ENCODE data around the gene ZNF786.
A peak's percentile ranks its signal among the peaks of the same experiment; 100 is the strongest.

Gene ZNF786

DNA sequence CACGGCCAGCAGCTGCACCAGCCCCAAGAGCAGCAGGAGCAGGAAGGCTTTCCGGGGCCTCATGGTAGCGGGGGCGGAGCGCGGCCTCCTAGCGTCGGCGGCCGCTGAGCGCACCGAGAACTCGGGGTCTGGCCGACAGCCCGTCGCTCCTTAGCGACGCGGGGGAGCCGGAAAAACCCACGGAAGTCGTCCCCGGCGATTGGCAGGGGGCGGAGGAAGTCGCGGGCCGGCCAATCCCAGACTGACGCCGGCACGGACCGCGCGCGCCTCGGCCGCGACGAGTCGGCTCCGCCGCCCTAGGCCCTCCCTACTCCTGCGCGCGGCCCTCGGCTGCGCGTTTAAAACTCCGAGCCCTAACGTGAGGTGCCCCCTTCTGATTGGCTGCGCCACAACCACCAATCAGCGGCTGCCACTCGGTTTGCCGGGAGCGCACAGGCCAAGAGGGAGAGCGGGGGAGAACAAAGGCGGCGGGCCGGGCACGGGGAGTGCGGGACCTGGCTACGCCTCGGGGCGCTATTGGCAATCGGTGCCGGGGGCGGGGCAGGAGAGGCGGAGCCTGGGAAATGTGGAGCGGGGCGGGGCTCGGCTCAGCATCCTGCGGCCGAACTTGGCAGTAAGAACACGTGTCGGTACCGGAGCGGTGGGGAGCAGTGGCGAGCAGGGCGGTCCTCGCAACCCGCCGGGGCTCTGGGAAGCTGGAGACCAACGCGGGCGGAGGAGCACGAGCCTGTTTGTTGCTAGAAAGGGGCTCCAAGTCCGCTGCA lies 62.0 kb downstream of the ZNF786 start, which contains the start of gene PDIA4:
TSS of gene PDIA4 (minus strand) at position 160 of the 764 bp plus-strand sequence. CDS start at position 63, 97 bp downstream.
- DNase-seq: peak; percentile 89

DNA sequence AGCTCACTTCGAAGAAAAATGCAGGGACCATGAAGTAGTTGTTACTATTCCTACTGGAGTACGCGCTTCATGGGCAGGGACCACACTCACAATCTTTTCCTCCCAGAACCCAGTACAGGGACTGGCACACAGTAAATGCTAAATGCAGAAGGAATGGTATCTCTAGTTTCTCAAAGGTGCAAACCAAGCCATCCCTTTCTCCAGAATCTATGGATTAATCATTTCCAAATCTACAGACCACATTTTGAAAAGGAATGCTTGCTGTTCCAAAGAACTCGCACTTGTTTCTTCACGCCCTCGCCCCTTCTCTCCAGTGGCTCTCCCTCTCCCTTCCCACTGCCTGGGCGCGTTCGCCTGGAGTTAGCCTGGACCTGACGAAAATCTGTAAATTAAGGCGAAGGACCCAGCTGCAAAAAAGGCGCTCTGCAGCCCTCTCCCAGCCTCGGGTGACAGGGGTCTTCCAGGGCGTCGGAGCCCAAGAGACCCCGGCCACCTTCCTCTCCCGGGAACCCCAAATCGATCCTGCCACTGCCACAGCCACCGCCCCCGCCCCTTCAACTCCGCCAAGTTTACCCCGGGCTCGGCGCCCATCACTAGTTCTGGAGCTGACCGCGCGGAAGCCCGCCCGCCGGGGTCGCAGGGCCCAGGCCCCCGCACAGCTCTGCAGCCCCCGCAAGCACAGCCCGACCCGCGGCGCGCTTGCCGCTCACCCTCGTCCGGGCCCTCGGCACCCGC lies 62.7 kb downstream of the ZNF786 start:
- no peak for DNase-seq

DNA sequence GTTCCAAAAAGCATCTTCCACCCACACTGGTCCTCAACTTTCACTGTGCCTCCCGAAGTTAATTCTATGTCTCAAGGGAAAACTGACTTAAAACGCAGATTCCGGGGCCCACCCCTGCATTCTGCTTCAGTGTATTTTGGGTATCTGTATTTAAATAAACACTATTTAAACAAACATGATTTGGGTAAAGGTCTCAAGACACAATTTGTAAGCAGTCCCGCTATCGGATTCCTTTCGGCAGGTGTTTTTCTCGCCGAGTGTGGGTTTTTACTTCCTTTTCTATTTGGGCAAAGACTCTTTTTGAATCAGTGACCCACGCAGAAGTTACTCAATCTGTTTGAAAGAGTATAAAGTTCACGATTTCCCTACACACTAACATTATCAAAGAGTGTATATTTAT lies 63.5 kb downstream of the ZNF786 start:
- no peak for DNase-seq

DNA sequence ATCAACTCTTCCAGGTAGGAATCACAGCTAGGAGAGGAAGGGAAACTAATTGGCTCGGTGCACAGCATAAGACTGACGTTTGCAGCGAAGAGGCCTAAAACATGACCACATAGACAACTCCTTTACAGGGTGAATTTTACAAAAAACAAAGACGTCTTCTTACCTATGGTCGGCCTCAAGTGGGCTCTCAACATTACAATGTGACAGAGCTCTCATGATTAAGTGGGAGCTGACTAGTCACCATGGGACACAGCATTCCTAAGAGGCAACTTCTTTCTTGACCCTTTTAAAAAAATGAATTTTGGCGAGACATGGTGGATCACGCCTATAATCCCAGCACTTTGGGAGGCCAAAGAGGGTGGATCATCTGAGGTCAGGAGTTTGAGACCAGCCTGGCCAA lies 66.9 kb downstream of the ZNF786 start:
- no peak for DNase-seq

DNA sequence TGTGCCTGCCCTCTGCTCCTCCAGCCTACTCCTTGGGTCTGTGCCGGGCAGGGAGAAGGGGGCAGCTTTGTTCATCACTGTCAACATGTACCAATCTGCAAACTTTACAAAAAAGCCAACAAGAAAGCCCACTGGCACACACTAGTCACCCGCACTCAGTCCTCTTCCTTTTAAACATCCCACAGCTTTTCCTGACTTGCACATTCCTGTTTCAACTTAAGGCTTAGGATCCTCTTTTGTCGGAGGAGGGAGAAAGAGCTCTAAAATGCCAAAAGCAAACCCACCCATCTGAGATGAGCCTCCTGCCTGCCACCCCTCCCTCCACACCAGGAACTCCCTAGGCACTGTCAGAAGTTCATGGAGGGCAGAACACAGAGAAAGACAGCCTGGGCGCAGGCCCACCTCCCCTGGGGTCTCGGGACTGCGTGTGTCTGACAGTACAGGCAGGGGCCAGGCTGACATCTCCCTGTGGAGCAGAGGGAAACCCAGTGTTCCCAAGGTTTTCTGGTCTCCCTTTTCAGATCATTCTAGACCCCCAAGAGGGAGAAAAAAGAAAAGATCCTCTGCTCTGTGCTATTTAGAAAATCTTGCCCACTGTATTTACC lies 67.7 kb downstream of the ZNF786 start:
- no peak for DNase-seq

DNA sequence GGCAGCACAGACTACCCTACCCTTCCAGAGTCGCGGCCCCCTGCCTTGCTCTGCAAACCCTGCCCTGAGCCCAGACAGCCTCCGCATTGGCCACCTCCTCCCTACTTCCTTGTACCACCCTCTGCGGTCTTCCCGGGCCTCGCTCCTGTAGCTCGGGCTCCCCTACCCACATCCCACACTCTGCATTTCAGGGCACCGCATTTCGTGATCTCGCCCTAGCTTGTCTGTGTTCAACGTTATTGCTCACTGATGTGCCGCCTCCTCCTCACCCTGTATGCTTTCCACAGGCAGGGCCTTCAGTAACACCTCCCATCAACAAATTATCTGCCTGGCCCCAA lies 68.8 kb downstream of the ZNF786 start:
- DNase-seq: no peak

DNA sequence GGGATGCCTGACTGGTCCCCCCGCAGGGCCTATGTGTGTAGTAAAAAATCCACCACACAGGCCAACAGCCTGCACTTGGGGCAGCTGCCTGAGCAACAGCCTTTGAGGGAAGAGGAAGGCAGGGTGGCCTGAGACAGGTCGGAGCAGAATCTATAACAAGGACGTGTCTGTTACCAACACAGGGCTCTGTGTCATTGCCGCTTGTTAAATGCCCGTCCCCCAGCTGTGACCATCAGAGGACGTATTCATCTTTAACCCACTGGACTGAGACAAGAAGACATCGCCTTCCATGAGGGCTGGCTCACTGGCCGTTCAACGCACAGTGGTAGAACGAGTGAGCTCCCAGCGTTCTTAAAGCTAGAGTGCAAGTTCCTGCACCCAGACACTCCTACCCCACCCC lies 70.0 kb downstream of the ZNF786 start:
- DNase-seq: no peak

All from 8988T (cell line).